Motor neuron (in vitro differentiated cells): ENCODE results near the gene PARP8. TPM values are rescaled to one million over a fixed set of nuclear protein-coding genes. Genes with fewer than 3 reads are reported as not detected.

ENCODE experiments used
- ATAC-seq, 8 experiments: fragments of 200-7000 bp; cut with Tn5 transposase; replicated peaks in 6 of 8; 2 replicates each; pipeline ENCODE4 v1.8.0; 2021; ENCODE audit warnings: mild to moderate bottlenecking in 8 of 8, moderate library complexity in 8 of 8
- H3K27ac ChIP-seq, 2 donors: fragments of 250-450 bp; sonication (Bioruptor Pico); 2 replicates each; pipeline ENCODE4 v1.9.0; 2021; ENCODE audit warnings: antibody characterized with exemption in 2 of 2, mild to moderate bottlenecking in 2 of 2, moderate library complexity in 1 of 2
- H3K4me1 ChIP-seq, 2 donors: fragments of 250-450 bp; sonication (Bioruptor Pico); replicated peaks in 1 of 2; 2 replicates each; pipeline ENCODE4 v1.6.1; 2021; ENCODE audit warnings: antibody characterized with exemption in 2 of 2, mild to moderate bottlenecking in 2 of 2, moderate library complexity in 1 of 2
- H3K4me3 ChIP-seq, 5 donors: fragments of 250-450 bp; sonication (Bioruptor Pico); 2 replicates each; pipeline ENCODE4 v1.9.0; 2021; ENCODE audit warnings: antibody characterized with exemption in 5 of 5, mild to moderate bottlenecking in 5 of 5, moderate library complexity in 4 of 5
- WGBS, 10 experiments: fragments of 450-650 bp; shearing (Covaris generic); methylation state at CpG; one replicate each; pipeline ENCODE4 v1.0.0; 2022; 5-methylcytosine and 5-hydroxymethylcytosine counted together
- in situ Hi-C, 9 experiments: fragments of 400-800 bp; cut with MboI; loops; one replicate each; pipeline ENCODE4 v1.15.0; 2021; ENCODE audit warnings: low sequenced_read_pairs in 9 of 9, low pct_unique_long_range_greater_than_20kb in 2 of 9; ENCODE audit not compliant: unreplicated experiment in 9 of 9
- total RNA-seq, 8 experiments: library from RNA; unstranded; fragments of 300-600 nt; gene quantifications; 2 replicates each; pipeline versions ENCODE4 v1.2.3 to v1.2.4, GENCODE V29; 2022

PARP8 gene
- total RNA-seq, 8 experiments from 2014 or later, result 5.4 to 42.2 (median 27.4) TPM

DNA sequence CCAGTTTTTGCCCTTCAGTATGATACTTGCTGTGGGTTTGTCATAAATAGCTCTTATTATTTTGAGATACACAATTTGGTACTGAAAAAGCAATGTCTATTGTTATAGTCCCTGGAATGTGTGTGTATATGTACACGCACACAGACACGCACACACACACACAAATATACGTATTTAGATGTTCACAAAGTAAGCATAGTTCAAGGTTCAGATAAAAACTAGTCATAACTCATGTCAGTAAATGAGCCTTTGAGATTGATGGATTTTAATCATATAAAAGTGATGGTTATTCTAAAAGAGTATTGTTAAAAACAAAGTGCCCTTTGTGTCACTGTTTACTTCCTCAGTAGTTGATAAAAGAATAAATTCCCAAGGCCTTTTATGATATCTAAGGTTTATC, 147.3 kb downstream of the PARP8 start:
- ATAC-seq, result no peak
- Histone ChIP-seq H3K4me1 (peaks cover 7 to 25% of the 10 kb centered on the region in 2 donors), H3K4me3 (no peak overlapping the region), H3K27ac (no peak overlapping the region)
- 75 to 100% (median 88%) methylated on average over 1 to 3 of the region's 3 CpGs; no CpG with 5 or more reads in 2 of the 10 experiments for WGBS, 10 experiments
- in situ Hi-C loops, result no loop called here

- peaks cover 7 to 25% of the 10 kb centered on the region in 2 donors for H3K4me1 ChIP-seq
- ATAC-seq, result peak in 5 of 8 experiments; percentile 92 to 98 (median 95)
- H3K27ac ChIP-seq, result no peak overlapping the region
- H3K4me3 ChIP-seq, result no peak overlapping the region
- 38 to 100% (median 48%) methylated on average over 2 to 6 of the region's 6 CpGs; no CpG with 5 or more reads in 2 of the 10 experiments for WGBS, 10 experiments
- in situ Hi-C loops, result no loop called here
Observed at GRCh38 chr5:50814556-50814955, 148.1 kb downstream of the PARP8 start.

DNA sequence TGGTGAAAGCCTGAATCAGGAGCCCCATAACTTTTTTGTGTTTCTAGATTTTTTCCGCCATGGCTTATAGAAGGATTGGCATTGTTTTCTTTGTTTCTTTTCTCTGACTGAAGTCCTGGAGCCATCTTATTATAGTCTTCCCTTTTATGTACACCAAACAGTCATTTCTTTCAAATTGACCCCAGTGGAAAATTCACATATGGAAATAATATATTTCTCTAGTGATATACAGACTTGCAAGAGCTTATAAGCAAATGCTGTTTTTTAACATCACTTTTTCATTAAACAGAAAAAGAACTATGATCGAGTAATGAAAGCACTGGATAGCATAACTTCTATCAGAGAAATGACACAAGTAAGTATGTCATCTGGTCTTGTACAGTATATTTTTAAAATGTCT, 155.6 kb downstream of the PARP8 start:
- in situ Hi-C loops, result no loop called here
- WGBS, 10 experiments, result 53 to 100% (median 92%) methylated on average over 1 to 2 of the region's 2 CpGs
- Histone ChIP-seq H3K4me1 (no peaks in the 10 kb centered on the region), H3K27ac (no peak overlapping the region), H3K4me3 (no peak overlapping the region)
- ATAC-seq, result no peak

- H3K4me3 ChIP-seq, result no peak overlapping the region
- H3K4me1 ChIP-seq, result no peaks in the 10 kb centered on the region
- H3K27ac ChIP-seq, result no peak overlapping the region
- WGBS, 10 experiments, result 50 to 100% (median 82%) methylated on average over 1 to 3 of the region's 3 CpGs; no CpG with 5 or more reads in 2 of the 10 experiments
- in situ Hi-C loops, result no loop called here
- ATAC-seq, result no peak
Observed at GRCh38 chr5:50822761-50823160, 156.3 kb downstream of the PARP8 start.

GRCh38 chr5:50823568-50823967, 157.1 kb downstream of the PARP8 start:
- H3K4me3 ChIP-seq, result no peak overlapping the region
- no peaks in the 10 kb centered on the region for H3K4me1 ChIP-seq
- no peak overlapping the region for H3K27ac ChIP-seq
- no peak for ATAC-seq
- 50 to 100% (median 94%) methylated on average over 2 to 6 of the region's 6 CpGs for WGBS, 10 experiments
- in situ Hi-C loops, result no loop called here

DNA sequence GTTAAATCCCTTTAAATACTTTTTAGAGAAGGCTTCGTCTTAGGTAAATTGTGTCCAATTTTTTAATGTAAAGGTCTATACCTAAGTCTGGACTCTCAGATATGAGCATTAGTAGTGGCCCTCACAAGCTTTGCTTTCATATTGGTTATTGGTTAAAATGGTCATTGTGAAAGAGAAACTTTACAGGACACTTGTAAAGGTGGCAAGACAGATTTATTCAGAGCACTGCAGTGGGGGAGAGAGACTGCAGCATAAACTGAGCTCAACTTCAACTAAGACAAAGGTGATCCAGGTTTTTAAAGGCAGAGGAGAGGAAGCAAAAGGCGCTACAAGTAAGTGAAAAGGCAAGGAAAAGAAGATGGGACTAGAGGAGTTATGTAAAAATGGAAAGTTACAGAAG, 157.7 kb downstream of the PARP8 start:
- WGBS, 10 experiments, result 33 to 100% (median 90%) methylated on average over 1 to 2 of the region's 2 CpGs
- Histone ChIP-seq H3K4me1 (peaks cover 0 to under 1% of the 10 kb centered on the region in 2 donors), H3K4me3 (no peak overlapping the region), H3K27ac (no peak overlapping the region)
- in situ Hi-C loops, result no loop called here
- no peak for ATAC-seq

- in situ Hi-C loops, result no loop called here
- Histone ChIP-seq H3K27ac (no peak overlapping the region), H3K4me3 (no peak overlapping the region), H3K4me1 (peaks cover 0 to 11% of the 10 kb centered on the region in 2 donors)
- 11 to 100% (median 53%) methylated on average over 1 of the region's 1 CpG for WGBS, 10 experiments
- ATAC-seq, result peak in 3 of 8 experiments; percentile 85 to 91 (median 90)
Observed at GRCh38 chr5:50827516-50828247, 161.2 kb downstream of the PARP8 start.

GRCh38 chr5:50829023-50829422, 162.6 kb downstream of the PARP8 start:
- H3K4me1 ChIP-seq, result peaks cover 0 to 17% of the 10 kb centered on the region in 2 donors
- in situ Hi-C loops, result no loop called here
- peak in 2 of 8 experiments; percentile 35 to 57 for ATAC-seq
- 0 to 100% (median 63%) methylated on average over 1 of the region's 1 CpG; no CpG with 5 or more reads in 3 of the 10 experiments for WGBS, 10 experiments
- no peak overlapping the region for H3K27ac ChIP-seq
- no peak overlapping the region for H3K4me3 ChIP-seq

DNA sequence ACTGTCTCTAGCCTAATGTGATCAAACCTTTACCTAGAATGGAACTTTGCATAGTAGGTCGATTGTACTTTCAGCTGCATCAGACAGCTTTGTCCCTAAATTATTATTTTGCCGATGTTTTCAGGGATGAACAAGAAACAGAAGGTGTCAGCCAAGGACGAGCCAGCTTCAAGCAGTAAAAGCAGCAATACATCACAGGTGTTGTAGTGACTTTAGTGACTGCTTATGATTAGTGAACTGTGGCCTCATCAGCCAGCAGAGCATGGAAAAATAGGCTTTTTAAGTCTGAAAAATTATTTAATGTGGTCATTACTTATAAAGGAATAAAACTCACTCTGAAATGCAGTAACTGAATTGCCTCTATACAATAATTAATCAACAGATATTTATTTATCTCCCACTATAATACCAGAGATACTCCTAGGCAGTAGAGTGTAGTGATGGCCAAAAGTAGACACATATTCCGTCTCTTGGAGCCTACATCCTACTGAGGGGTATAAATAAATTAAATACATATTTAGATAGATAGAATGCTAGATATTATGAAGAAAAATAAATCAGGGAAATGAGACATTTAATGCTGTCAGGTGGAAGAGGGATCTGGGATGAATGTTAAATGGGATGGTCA, 166.3 kb downstream of the PARP8 start:
- H3K4me1 ChIP-seq, result peaks cover 0 to 17% of the 10 kb centered on the region in 2 donors
- H3K27ac ChIP-seq, result no peak overlapping the region
- no peak overlapping the region for H3K4me3 ChIP-seq
- in situ Hi-C loops, result no loop called here
- peak in 5 of 8 experiments; percentile 49 to 85 (median 61) for ATAC-seq
- WGBS, 10 experiments, result 25 to 91% (median 55%) methylated on average over 2 to 4 of the region's 4 CpGs; no CpG with 5 or more reads in 1 of the 10 experiments

DNA sequence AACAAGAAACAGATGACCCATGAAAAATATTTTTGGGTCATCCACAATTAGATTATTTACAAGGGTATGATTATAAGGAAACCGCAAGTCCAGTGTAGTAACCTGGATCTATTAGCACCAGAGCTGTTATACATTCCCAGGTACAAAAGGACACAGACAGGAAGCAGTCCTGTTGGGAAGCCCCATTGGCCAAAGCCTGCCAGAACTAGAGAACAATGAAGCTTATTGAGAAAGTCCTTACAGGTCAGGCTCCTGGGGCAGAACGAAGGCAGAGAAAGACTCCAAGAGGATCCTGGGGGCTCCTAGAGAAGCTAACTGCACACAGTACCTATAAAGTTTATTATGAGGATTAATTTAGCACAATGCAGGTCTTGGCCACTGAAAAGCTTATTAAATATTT, 169.9 kb downstream of the PARP8 start:
- no peak for ATAC-seq
- 38 to 100% (median 86%) methylated on average over 1 to 2 of the region's 2 CpGs; no CpG with 5 or more reads in 4 of the 10 experiments for WGBS, 10 experiments
- no peak overlapping the region for H3K27ac ChIP-seq

DNA sequence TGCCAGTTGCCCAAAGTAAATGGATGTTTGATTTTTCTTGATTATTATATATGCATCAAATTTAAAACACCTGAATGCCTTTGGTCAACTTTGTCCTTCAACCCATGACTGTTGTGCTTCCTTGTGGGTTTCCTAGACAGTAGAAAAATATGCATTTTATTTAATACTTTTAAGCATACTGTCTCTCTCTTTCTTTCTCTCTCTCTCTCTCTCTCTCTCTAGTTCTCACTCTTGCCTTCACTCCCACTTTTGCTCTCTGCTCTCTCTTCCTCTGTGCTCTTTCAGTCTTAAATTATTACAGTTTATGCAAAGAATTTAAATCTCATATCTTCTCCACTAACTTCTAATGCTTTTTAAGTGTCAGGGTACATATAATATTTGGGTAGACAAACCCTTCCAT, 173.0 kb downstream of the PARP8 start:
- no peak for ATAC-seq
- in situ Hi-C loops, result no loop called here
- Histone ChIP-seq H3K4me3 (no peak overlapping the region), H3K4me1 (peaks cover 0 to 11% of the 10 kb centered on the region in 2 donors), H3K27ac (no peak overlapping the region)

More for the DNA sequence above, 169.9 kb downstream of the PARP8 start:
- in situ Hi-C loops, result no loop called here
- H3K4me3 ChIP-seq, result no peak overlapping the region
- peaks cover 0 to 16% of the 10 kb centered on the region in 2 donors for H3K4me1 ChIP-seq

DNA sequence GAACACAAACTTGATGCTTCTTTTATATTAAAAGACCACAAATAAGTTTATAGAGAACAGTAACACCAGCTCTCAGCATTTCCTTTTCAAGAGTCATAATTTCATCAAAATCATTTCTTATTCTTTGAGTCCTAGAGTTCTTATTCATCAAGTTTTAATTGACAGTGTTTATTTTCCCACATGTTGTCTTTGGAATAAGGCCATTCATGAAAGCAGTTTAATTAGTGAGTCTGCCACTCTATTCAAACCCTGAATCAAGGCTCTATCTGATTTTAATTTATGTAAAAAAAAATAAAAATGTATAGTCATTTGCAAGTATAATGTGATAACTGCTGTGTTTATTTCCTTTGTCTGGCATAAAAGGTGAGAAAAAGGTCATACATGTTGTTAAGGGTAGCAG, 176.7 kb downstream of the PARP8 start:
- H3K4me1 ChIP-seq, result peaks cover 0 to 11% of the 10 kb centered on the region in 2 donors
- no peak overlapping the region for H3K4me3 ChIP-seq
- no peak overlapping the region for H3K27ac ChIP-seq
- ATAC-seq, result no peak
- in situ Hi-C loops, result no loop called here

- H3K27ac ChIP-seq, result no peak overlapping the region
- in situ Hi-C loops, result no loop called here
- no peak overlapping the region for H3K4me3 ChIP-seq
- WGBS, 10 experiments, result 11 to 100% (median 97%) methylated on average over 1 to 2 of the region's 2 CpGs; no CpG with 5 or more reads in 1 of the 10 experiments
- peaks cover 0 to 5% of the 10 kb centered on the region in 2 donors for H3K4me1 ChIP-seq
- ATAC-seq, result peak in 1 of 8 experiments; percentile 38
Observed at GRCh38 chr5:50846261-50846660, 179.8 kb downstream of the PARP8 start.
